K562 (cell line): ENCODE results near the gene COPB2. TPM values are rescaled to one million over a fixed set of nuclear protein-coding genes. Genes with fewer than 3 reads are reported as not detected.

ENCODE experiments used
- EP300 ChIP-seq: IDR thresholded peaks from 2 replicates; pipeline ENCODE4 v1.6.1; 2012; ENCODE audit warnings: low read length, improper control_type of control experiment
- MEF2D ChIP-seq: conservative IDR thresholded peaks from 2 replicates; pipeline ENCODE4 v1.6.1; 2016; ENCODE audit warnings: low read depth, missing genetic modification characterization, missing compliant biosample characterization
- POLR3G ChIP-seq: IDR thresholded peaks from 2 replicates; pipeline ENCODE4 v1.6.1; 2011; ENCODE audit not compliant: insufficient read length, insufficient replicate concordance; ENCODE audit errors: extremely low read depth
- SLC30A9 ChIP-seq: fragments of 250-450 bp; sonication (Bioruptor Pico); IDR thresholded peaks from 2 replicates; pipeline ENCODE4 v1.8.0; 2022; ENCODE audit warnings: mild to moderate bottlenecking, moderate library complexity
- ZFP30 ChIP-seq: fragments of 250-450 bp; sonication (Bioruptor Pico); IDR thresholded peaks from 2 replicates; pipeline ENCODE4 v1.8.0; 2022; ENCODE audit warnings: moderate library complexity, mild to moderate bottlenecking, inconsistent platforms, borderline replicate concordance
- polyA plus RNA-seq, 8 experiments: library from polyadenylated mRNA; depleted of rRNA in 4 of 8; stranded (reverse) in 5 of 8; unstranded in 3 of 8; fragments of >200 nt; fragmentation: Nextera tagmentation in 2 of 8; fragmentation: Illumina TruSeq in 1 of 8; extraction: Ambion mirVana in 2 of 8; extraction: Trizol in 1 of 8; gene quantifications; 2 replicates each; pipeline versions ENCODE4 v1.2.1 to v1.2.3, GENCODE V29; 2011 to 2014; ENCODE audit warnings: inconsistent platforms in 1 of 8, missing spikeins in 1 of 8
- total RNA-seq, 7 experiments: library from RNA; depleted of rRNA in 6 of 7; stranded (reverse); fragments of >200 nt in 6 of 7; fragmentation: Illumina TruSeq in 2 of 7; extraction: Trizol in 2 of 7; gene quantifications; 2 replicates each; pipeline versions ENCODE4 v1.2.1 to v1.2.3, GENCODE V29; 2011 to 2021; ENCODE audit warnings: low replicate concordance in 1 of 7
- TF ChIP-seq, protein P1 (sequence below): fragments of 250-450 bp; sonication (Bioruptor Pico); IDR thresholded peaks from 2 replicates; pipeline ENCODE4 v1.5.0; 2022; ENCODE audit warnings: mild to moderate bottlenecking
- TF ChIP-seq, protein P2 (sequence below): fragments of 450-650 bp; formaldehyde crosslinking; conservative IDR thresholded peaks from 2 replicates; pipeline ENCODE4 v1.4.0; 2022; ENCODE audit warnings: mild to moderate bottlenecking, missing genetic modification characterization
- TF ChIP-seq, protein P3 (sequence below): fragments of 250-450 bp; sonication (Bioruptor Pico); IDR thresholded peaks from 2 replicates; pipeline ENCODE4 v1.4.0; 2020
- TF ChIP-seq, protein P4 (sequence below): fragments of 250-450 bp; sonication (Bioruptor Pico); IDR thresholded peaks from 2 replicates; pipeline ENCODE4 v1.5.0; 2021
- TF ChIP-seq, protein P5 (sequence below): fragments of 450-650 bp; IDR thresholded peaks from 2 replicates; pipeline ENCODE4 v1.6.1; 2014; ENCODE audit warnings: low read depth, mild to moderate bottlenecking, moderate library complexity, borderline replicate concordance
- TF ChIP-seq, protein P6 (sequence below): sonication (generic); formaldehyde crosslinking; IDR thresholded peaks from 2 replicates; pipeline ENCODE4 v1.8.1; 2023; ENCODE audit warnings: mild to moderate bottlenecking, missing genetic modification reagents, moderate library complexity

Gene COPB2
- total and polyA plus RNA-seq, 9 of the 15 experiments (the other 6 are each of a cell fraction or from before 2014, with no cell fraction given) = 64.3 to 189 (median 130) TPM

DNA sequence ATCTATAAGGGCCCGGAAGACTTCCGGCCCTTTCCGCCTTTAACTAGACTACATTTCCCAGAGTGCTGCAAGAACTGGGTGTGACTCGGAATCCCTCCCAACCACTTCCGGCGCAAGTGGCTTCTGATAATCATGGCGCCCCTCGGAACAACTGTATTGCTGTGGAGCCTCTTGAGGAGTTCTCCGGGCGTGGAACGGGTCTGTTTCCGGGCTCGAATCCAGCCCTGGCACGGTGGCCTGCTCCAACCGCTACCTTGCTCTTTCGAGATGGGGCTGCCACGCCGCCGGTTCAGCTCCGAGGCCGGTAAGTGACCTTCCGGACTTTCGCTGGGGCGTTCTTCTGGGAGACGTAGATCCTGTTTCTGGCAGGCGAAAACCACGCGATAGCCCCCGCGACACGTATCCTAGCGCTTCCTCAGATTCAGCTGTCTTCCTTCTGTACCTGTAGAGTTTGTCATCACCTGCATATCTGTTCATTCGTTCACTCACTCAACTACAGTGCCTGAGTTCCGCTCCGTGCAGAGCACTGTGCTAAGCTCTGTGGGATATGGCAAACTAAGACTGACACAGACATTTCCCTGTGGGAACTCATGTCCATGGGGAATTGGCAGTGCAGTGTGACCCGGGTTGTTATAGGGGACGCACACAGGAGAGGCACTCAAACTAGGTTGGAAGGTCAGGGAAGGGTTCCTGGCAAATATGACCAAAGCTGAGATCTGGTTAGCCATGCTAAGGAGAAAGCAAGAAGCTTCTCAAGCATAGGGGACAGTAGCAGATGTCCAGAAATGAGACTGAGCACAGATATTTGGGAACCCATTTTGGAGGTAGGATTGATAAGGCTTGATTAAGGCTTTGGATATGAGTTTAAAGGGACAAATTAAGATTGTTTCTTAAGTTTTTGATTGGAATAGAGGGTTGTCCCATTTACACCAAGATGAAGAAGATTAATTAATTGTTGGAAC is 45.3 kb downstream of the COPB2 start, which contains the start of gene MRPS22 (continued):
- TF ChIP-seq, protein P1, sequence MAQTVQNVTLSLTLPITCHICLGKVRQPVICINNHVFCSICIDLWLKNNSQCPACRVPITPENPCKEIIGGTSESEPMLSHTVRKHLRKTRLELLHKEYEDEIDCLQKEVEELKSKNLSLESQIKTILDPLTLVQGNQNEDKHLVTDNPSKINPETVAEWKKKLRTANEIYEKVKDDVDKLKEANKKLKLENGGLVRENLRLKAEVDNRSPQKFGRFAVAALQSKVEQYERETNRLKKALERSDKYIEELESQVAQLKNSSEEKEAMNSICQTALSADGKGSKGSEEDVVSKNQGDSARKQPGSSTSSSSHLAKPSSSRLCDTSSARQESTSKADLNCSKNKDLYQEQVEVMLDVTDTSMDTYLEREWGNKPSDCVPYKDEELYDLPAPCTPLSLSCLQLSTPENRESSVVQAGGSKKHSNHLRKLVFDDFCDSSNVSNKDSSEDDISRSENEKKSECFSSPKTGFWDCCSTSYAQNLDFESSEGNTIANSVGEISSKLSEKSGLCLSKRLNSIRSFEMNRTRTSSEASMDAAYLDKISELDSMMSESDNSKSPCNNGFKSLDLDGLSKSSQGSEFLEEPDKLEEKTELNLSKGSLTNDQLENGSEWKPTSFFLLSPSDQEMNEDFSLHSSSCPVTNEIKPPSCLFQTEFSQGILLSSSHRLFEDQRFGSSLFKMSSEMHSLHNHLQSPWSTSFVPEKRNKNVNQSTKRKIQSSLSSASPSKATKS (CRISPR knock-in tag) = no peak
- TF ChIP-seq SLC30A9 (CRISPR knock-in tag) (no peak), EP300 (no peak), MEF2D (no peak), ZFP30 (CRISPR knock-in tag) (no peak), POLR3G (no peak)
- TF ChIP-seq, protein P2, sequence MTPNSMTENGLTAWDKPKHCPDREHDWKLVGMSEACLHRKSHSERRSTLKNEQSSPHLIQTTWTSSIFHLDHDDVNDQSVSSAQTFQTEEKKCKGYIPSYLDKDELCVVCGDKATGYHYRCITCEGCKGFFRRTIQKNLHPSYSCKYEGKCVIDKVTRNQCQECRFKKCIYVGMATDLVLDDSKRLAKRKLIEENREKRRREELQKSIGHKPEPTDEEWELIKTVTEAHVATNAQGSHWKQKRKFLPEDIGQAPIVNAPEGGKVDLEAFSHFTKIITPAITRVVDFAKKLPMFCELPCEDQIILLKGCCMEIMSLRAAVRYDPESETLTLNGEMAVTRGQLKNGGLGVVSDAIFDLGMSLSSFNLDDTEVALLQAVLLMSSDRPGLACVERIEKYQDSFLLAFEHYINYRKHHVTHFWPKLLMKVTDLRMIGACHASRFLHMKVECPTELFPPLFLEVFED (CRISPR knock-in tag) = no peak
- TF ChIP-seq, protein P3, sequence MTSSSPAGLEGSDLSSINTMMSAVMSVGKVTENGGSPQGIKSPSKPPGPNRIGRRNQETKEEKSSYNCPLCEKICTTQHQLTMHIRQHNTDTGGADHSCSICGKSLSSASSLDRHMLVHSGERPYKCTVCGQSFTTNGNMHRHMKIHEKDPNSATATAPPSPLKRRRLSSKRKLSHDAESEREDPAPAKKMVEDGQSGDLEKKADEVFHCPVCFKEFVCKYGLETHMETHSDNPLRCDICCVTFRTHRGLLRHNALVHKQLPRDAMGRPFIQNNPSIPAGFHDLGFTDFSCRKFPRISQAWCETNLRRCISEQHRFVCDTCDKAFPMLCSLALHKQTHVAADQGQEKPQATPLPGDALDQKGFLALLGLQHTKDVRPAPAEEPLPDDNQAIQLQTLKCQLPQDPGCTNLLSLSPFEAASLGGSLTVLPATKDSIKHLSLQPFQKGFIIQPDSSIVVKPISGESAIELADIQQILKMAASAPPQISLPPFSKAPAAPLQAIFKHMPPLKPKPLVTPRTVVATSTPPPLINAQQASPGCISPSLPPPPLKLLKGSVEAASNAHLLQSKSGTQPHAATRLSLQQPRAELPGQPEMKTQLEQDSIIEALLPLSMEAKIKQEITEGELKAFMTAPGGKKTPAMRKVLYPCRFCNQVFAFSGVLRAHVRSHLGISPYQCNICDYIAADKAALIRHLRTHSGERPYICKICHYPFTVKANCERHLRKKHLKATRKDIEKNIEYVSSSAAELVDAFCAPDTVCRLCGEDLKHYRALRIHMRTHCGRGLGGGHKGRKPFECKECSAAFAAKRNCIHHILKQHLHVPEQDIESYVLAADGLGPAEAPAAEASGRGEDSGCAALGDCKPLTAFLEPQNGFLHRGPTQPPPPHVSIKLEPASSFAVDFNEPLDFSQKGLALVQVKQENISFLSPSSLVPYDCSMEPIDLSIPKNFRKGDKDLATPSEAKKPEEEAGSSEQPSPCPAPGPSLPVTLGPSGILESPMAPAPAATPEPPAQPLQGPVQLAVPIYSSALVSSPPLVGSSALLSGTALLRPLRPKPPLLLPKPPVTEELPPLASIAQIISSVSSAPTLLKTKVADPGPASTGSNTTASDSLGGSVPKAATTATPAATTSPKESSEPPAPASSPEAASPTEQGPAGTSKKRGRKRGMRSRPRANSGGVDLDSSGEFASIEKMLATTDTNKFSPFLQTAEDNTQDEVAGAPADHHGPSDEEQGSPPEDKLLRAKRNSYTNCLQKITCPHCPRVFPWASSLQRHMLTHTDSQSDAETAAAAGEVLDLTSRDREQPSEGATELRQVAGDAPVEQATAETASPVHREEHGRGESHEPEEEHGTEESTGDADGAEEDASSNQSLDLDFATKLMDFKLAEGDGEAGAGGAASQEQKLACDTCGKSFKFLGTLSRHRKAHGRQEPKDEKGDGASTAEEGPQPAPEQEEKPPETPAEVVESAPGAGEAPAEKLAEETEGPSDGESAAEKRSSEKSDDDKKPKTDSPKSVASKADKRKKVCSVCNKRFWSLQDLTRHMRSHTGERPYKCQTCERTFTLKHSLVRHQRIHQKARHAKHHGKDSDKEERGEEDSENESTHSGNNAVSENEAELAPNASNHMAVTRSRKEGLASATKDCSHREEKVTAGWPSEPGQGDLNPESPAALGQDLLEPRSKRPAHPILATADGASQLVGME (CRISPR knock-in tag) = no peak
- TF ChIP-seq, protein P4, sequence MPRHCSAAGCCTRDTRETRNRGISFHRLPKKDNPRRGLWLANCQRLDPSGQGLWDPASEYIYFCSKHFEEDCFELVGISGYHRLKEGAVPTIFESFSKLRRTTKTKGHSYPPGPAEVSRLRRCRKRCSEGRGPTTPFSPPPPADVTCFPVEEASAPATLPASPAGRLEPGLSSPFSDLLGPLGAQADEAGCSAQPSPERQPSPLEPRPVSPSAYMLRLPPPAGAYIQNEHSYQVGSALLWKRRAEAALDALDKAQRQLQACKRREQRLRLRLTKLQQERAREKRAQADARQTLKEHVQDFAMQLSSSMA (CRISPR knock-in tag) = no peak
- TF ChIP-seq, protein P5, sequence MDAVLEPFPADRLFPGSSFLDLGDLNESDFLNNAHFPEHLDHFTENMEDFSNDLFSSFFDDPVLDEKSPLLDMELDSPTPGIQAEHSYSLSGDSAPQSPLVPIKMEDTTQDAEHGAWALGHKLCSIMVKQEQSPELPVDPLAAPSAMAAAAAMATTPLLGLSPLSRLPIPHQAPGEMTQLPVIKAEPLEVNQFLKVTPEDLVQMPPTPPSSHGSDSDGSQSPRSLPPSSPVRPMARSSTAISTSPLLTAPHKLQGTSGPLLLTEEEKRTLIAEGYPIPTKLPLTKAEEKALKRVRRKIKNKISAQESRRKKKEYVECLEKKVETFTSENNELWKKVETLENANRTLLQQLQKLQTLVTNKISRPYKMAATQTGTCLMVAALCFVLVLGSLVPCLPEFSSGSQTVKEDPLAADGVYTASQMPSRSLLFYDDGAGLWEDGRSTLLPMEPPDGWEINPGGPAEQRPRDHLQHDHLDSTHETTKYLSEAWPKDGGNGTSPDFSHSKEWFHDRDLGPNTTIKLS = peak; percentile 84
- TF ChIP-seq, protein P6, sequence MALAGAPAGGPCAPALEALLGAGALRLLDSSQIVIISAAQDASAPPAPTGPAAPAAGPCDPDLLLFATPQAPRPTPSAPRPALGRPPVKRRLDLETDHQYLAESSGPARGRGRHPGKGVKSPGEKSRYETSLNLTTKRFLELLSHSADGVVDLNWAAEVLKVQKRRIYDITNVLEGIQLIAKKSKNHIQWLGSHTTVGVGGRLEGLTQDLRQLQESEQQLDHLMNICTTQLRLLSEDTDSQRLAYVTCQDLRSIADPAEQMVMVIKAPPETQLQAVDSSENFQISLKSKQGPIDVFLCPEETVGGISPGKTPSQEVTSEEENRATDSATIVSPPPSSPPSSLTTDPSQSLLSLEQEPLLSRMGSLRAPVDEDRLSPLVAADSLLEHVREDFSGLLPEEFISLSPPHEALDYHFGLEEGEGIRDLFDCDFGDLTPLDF (CRISPR knock-in tag) = no peak
